ENCODE measurements around the gene KPTN. TPM values are rescaled to one million over a fixed set of nuclear protein-coding genes. Genes with fewer than 3 reads are reported as not detected.

KPTN gene
- total and polyA plus RNA-seq, 2 of the 8 experiments (the other 6 are each of a cell fraction or from before 2014, with no cell fraction given): 23.6 to 31.3 TPM

- Histone ChIP-seq H2BK120ac (replicated peaks; ENCODE audit: low read depth, low read length) (no peak overlapping the region), H3K14ac (ENCODE audit: insufficient read length) (no peak overlapping the region), H4K8ac (ENCODE audit: extremely low read depth, insufficient read depth, low read length) (no peak overlapping the region), H3K23ac (ENCODE audit: insufficient read length) (no peak overlapping the region), H4K5ac (ENCODE audit: insufficient read length, low read depth, low read length) (no peak overlapping the region), H4K20me1 (replicated peaks in 1 of 2; ENCODE audit: control insufficient read depth in 1 of 2, insufficient read depth in 2 of 2, low read length in 2 of 2) (peaks cover 0 to 1% of the 10 kb centered on the region in 2 experiments), H3K4ac (replicated peaks; ENCODE audit: insufficient read length, low read depth, low read length) (no peak overlapping the region), H3K27ac (ENCODE audit: low read depth, low read length) (no peak overlapping the region), H2AK5ac (ENCODE audit: low read depth, low read length) (no peak overlapping the region), H3K79me1 (ENCODE audit: low read depth, low read length) (no peaks in the 10 kb centered on the region), H3K27me3 (replicated peaks in 1 of 4; ENCODE audit: control insufficient read depth in 3 of 4, extremely low read depth in 1 of 4, insufficient read depth in 3 of 4, low read length in 3 of 4) (no peaks in the 10 kb centered on the region), H2BK5ac (ENCODE audit: low read depth, low read length) (no peak overlapping the region), H2BK20ac (ENCODE audit: low read length) (no peak overlapping the region), H3K36me3 (ENCODE audit: control insufficient read depth in 2 of 4, insufficient read depth in 4 of 4, low read length in 3 of 4) (no peaks in the 10 kb centered on the region), H3K9ac (replicated peaks in 1 of 4; ENCODE audit: extremely low read depth in 1 of 4, low read depth in 3 of 4, low read length in 3 of 4) (no peak overlapping the region), H4K91ac (replicated peaks; ENCODE audit: insufficient read length, low read length) (no peak overlapping the region), H3K79me2 (ENCODE audit: control insufficient read depth in 1 of 2, insufficient read depth in 2 of 2, low read length in 2 of 2) (no peaks in the 10 kb centered on the region), H2BK15ac (ENCODE audit: low read length) (no peak overlapping the region), H2BK12ac (ENCODE audit: low read depth, low read length) (no peak overlapping the region), H3K4me1 (replicated peaks in 1 of 4; ENCODE audit: control insufficient read depth in 3 of 4, insufficient read depth in 4 of 4, low read length in 3 of 4) (peaks cover 0 to 18% (median 13%) of the 10 kb centered on the region in 4 experiments; a peak in 6 of 7 replicates), H3K18ac (ENCODE audit: extremely low read depth, low read length) (no peak overlapping the region), H3K56ac (replicated peaks; ENCODE audit: insufficient read length, low read depth, low read length) (no peak overlapping the region), H3K4me2 (ENCODE audit: insufficient read depth in 1 of 2, low read depth in 2 of 2, low read length in 2 of 2) (no peak overlapping the region), H3K9me3 (ENCODE audit: insufficient read depth in 2 of 2, low read depth in 1 of 2, low read length in 1 of 2) (no peaks in the 10 kb centered on the region), H2AFZ (ENCODE audit: low read length) (no peak overlapping the region), H3K4me3 (ENCODE audit: extremely low read depth in 1 of 4, insufficient read depth in 2 of 4, low read depth in 3 of 4, low read length in 4 of 4) (no peak overlapping the region), H3K23me2 (ENCODE audit: low read depth, low read length) (no peaks in the 10 kb centered on the region)
- 86% methylated on average over 10 of the region's 10 CpGs; no CpG with 5 or more reads in 1 of the 2 experiments for WGBS, 2 experiments (ENCODE audit: extremely low coverage in 1 of 2, insufficient coverage in 1 of 2, insufficient read length in 1 of 2, insufficient replicate concordance in 2 of 2, low coverage in 1 of 2, low lambda C conversion rate in 2 of 2, missing lambda C conversion rate in 1 of 2)
- FAIRE-seq (no peak), DNase-seq (ENCODE audit: low read depth in 1 of 2, low spot score in 2 of 2) (no peak)
- ChIA-PET POLR2A (ENCODE audit: partially characterized antibody) (interaction anchor here (0.7 kb wide), 1 partner anchor 874 kb away, joined by 3 read pairs; no protein-coding TSS in a partner anchor), CTCF (ENCODE audit: partially characterized antibody) (interaction anchor here (0.7 to 4.1 kb wide), 3 partner anchors 17 to 373 kb away, joined by 3 to 16 read pairs (median 4); partner anchors contain the start of gene KPTN)
- TF ChIP-seq USF2 (IDR thresholded peaks at IDR 0.05; ENCODE audit: low read length) (no peak), MAFK (IDR thresholded peaks at IDR 0.05; ENCODE audit: low read depth, low read length) (no peak), CBX8 (IDR thresholded peaks at IDR 0.05; ENCODE audit: borderline replicate concordance, low read depth, low read length) (no peak), HDAC2 (IDR thresholded peaks at IDR 0.05; ENCODE audit: borderline replicate concordance in 1 of 2, low read depth in 2 of 2, low read length in 2 of 2) (no peak), JUND (IDR thresholded peaks at IDR 0.05; ENCODE audit: low read length) (no peak), CREB1 (IDR thresholded peaks at IDR 0.05) (no peak), ATF3 (IDR thresholded peaks at IDR 0.05; ENCODE audit: insufficient read depth, low read depth, low read length) (no peak), ATF2 (IDR thresholded peaks at IDR 0.05; ENCODE audit: low read length) (no peak)
Measured at GRCh38 chr19:47464675-47465419, 19.2 kb downstream of the KPTN start.

All from H1 (cell line).